GM18861 (cell line): ENCODE measurements around the gene CHCHD3.

ENCODE experiments used
- ATAC-seq: cut with Tn5 transposase; IDR thresholded peaks from one replicate; pipeline ENCODE4 v1.9.1; 2021; ENCODE audit not compliant: unreplicated experiment

Gene CHCHD3

DNA sequence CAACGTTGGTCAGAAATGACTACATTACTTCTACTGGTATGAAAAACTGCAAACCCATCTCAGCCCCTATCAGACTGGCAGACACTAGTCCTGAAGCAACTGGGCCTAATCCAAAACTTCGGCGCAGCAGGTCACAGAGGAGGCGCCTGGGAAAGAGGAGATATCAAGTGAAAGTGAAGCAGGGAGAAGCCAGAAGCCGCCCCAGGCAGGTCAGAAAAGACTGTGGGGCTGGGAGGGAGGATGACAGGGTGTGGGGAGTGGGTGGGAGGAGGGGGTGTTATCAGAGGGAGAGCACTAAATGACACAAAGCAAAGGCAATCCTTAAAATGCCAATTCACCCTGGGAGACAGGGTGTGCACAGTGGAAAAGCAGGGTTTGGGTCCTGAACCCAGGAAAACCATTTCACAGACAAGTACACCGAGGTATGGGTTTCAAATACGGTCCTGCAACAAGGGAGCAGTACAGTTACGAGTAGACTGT lies 731 bp downstream of the CHCHD3 start:
- no peak for ATAC-seq

DNA sequence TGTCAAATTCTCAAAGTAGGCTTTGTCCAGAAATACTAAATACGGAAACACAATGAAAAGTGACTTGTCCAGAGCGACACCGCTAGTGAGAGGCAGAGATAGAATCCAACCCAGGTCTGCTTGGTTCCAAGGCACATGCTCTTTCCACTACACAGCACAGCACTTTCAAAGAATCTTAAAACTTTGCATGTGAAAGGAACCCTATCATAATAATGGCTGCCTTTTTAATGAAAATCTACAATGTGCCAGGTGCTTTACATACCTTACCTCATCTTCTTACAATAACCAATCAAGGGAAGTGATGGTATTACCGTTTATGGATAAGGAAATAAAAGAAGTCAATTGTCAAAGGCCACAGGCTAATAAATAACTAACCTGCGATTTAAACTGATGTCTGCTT lies 2.6 kb downstream of the CHCHD3 start:
- no peak for ATAC-seq

DNA sequence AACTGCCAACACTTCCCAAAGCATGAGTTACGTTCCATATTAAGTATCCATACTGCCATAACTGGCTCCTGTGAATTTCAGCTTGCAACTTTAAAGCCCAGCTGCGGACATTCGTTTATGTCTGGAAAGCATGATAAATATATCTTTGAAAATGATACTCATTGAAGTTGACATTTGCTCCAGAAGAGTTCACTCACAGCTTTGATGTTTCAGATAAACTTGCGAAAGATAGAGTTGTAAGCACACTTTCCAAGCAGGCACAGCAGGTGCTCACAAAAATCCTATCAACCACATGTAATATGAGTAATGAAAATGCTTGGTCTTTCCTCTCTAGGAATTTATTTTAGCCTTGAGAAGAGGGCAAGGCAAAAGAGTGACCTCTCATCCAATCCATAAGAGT lies 4.5 kb downstream of the CHCHD3 start:
- no peak for ATAC-seq

DNA sequence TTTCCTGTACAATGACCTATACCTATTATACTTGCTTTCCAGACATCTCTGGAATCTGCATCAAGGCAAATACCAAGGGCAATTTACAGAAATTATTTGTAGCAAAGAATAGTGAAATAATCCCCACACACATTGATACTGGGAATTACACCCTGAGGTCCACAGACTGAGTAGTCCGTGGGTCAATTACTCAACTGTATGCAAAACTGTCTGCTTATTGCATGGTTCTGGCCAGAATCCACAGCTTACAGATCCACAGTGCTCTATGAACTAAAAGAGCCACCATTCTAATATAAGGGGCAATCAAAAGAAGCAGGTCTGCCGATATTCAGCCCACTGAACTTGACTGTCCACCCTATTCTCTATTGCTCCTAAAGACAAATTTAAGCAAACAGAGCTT lies 5.7 kb downstream of the CHCHD3 start:
- ATAC-seq: no peak

DNA sequence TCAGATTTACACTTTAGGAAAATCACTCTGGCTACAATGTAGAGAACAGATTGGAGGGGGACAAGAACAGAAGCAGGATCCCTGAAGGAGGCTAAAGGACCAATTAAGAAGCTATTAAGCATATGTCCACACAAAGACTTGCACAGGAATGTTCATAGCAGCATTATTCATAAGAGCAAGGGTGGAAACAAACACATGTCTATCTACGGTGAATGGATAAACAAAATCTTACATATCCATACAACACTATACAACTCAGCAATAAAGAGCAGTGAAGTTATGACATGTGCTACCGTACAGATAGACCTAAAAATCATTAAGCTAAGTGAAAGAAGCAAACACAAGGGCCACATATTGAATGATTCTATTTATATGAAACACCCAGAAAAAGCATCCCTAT lies 10.4 kb downstream of the CHCHD3 start:
- no peak for ATAC-seq

DNA sequence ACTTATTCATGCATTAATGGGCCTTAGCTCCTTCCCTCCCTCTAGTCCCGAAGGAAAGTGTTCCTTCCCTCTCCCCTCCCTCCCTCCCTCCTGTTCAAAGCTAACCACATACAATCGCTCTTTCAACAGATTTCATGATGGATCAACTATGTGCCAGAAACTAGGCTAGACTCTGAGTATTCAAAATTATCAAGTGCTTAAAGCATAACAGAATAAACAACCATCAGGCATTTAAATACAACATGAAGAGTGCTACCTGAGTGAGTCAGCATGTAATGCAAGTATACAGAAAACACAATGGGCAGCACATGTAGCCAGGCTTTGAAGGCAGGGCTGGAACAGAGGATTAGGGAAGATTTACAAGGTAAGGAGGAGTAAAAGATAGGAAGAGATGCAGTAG lies 11.3 kb downstream of the CHCHD3 start:
- ATAC-seq: no peak

DNA sequence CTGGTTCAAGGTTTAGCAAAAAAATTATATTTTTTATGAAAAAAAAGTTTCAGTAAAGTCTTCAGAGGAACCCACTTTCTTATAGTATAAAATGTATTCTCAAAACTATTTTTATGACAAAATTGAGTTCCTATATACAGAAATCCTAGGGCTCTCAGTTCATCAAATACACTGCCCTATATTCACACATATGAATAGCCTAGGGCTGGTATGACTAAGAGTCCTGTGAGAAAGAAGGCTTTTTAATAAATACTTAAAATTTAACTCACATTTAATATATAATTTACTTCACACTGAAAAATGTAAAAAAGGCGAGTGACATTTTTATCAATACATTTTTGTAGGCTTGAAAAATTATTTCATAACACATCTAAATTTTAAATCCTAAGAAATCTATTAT lies 16.6 kb downstream of the CHCHD3 start:
- ATAC-seq: no peak

DNA sequence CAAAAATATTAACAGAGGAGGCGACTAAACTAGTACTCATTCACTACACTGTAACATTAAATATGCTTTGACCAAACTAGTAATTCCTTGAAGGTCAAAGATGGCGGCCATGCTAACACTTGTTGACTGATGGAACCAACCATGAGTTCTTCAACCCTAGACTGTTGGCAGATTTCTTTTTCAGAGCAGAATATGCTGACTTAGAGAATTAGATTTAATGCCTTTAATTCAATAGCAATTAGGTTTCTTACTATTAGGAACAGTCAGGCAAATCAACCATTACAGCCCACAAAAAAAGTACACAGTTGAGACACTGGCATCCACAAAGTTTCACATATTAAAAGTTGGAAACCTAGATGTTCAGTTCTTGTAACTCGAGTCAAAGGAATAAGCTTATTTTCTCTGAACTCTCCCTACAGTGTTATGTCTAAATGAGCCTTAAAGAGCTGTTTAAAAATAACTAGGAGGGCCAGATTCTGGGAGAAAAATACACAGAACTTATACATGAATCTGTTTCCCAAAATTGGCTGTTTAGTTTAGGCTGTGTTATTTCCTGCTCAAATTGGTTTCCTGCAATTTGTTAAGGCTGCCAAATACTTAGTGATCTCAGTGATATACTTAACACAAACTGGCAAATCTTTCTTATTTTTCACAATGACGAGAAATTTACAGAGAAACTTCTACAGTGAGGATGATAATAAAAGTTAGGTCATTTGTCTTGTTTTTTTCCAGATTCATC lies 17.6 kb downstream of the CHCHD3 start:
- no peak for ATAC-seq

DNA sequence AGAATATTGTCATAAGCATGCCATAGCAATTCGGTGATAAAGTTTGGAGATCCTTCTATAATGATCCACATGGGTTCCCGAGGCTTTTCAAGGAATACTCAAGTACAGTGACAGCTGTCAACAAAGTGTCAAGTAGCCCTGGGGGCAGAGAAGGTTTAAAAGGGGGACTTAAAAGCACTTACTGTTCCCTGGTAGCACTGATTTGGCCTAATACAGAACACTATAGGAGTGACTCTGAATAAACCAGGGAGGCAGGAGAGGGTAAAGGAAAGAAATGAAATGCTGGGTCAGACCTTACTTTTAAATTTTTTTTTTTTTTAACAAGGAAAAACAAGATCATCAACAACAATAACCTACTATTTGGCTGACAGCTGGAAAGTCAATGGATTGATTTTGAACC lies 20.1 kb downstream of the CHCHD3 start:
- ATAC-seq: no peak

DNA sequence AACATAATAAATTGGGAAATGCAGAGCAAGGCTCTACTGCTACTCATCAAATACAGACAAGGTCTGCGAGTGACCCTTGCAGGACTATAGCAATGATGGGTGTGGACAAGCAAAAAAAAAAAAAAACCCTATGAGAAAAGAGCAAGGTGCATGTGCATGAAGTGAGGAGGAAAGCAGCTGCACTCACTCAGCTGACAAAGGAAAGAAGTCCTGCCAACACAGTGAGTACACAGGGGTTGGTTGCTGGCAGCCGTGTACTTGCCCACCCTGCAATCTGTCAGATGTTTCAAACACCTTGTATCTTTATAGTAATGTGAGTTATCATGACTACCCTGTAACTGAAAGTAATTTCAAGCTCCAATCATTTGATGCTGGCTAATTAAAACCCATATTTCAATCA lies 20.5 kb downstream of the CHCHD3 start:
- ATAC-seq: no peak

DNA sequence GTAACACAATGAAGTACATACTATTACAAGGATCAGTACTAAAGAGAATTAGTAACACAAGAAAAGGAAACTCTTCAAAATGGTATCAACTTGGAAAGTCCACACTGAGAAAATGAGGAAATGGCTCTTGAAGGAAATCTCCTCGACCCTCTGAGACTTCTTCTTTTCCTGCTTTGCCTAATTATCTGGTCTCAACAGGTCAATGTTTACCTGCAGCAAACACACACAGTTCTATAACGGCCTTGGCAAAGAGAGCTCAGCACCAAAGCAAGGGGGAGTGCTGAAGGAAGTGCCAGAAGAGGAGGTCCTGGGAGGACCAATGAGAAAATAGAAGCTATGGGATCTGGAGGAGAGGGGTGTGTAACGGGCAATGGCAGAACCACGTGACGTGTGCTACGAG lies 21.9 kb downstream of the CHCHD3 start:
- no peak for ATAC-seq

DNA sequence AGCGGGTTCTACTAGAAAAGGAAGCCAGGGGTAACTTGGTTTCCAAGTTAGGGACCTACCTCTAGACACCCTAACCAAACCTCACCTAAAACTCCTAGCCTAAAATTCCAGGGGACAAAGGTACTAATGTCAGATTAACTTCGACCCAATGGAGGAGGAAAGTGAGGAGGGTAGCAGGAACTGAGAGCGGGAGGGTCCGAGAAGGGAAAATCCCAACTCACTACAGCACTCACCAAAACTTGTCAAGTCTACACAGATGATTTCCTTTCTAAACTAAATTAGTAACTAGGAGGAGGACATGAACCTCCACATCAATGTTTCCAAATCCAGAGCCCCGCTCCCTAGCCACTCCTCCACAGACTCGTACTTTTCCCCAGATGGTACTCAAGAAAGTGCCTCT lies 22.6 kb downstream of the CHCHD3 start:
- no peak for ATAC-seq

DNA sequence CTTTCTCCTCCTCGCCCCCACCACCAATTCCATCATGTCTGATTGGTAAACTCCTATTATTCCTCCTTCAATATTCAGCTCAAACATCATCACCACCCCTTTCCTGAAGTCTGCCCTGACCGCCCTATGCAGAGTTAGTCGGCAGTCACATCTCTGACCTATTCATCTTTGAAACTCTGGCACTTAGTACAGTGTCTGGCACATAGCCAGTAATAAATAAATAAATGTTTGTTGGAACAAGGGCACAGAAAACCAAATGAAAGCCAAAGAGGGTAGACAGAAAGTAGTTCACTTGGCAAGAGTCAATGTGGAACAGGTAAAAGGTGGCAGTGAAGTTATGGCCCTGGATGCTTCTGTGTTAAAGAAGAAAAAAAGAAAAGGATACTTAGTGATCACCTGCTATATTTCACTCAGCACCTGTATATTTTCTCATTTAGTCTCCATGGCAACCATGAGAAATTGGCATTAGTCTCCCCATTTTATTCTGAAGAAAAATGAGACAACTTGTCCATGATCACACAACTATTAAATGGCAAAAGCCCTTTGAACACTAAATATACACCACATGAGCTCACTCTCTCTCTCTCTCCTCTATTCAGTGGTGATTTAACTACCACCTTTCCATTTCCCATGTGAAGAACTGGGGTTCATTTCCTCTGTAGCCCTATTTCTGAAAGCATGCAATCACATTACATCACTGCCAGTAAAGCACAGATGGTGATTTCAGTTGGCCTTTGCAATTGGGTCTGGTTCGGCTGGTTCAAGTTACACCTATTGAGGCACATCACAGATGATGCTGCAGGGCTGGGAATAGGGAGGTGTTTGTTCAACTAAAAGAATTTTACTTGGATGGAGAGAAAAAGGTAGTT lies 25.3 kb downstream of the CHCHD3 start:
- ATAC-seq: no peak

DNA sequence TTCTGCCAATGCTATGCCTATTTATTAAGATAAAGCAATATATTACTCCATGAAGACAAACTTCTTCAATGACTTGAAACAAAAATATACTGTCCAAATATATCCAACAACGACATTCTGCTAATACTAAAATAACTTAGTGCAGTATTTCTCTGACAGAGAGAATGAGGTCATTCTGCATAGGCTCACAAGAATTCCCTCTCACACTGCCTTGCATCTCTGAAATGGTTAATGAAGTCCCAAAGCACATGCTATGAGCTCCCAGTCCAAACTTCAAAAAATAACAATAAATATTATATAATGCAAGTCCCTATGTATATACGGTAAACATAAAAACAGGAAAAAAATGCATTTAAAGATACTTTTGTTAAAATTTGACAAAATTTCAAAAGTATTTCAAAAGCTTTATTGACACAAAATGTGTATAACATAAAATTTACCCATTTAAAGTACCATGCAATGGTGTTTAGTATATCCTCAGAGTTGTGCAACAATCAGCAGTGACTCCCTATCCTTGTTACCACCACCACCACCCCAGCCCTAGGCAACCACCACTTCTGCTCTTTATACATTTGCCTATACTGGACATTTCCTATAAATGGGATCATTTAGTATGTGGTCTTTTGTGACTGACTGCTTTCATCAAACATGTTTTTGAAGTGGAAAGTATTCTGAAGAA lies 27.6 kb downstream of the CHCHD3 start:
- ATAC-seq: no peak

DNA sequence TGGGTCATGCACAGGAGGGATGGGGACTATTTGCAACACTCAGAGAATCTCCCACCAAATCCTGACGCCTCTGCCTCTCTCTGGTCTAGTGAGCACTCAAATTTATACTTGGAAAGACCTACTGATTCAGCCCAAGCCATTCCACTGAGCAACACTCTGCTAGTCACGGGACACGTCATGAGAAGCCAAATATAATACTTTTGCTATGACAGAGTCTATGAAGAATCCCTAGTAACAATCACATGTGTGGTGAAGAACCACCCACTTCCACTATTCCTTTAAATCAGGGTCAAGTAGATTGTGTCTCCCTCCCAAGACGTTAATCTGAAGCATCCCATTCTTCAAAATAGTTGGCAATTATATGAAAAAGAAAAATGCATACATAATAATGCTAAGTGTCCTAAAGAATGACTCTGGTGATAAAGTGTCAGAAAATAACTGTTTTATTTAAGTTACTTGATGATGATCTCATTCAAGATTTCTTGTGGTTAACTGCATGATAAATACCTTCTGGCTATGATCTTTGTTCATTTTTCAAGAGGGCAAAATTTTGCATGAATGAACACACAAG lies 28.5 kb downstream of the CHCHD3 start:
- no peak for ATAC-seq

DNA sequence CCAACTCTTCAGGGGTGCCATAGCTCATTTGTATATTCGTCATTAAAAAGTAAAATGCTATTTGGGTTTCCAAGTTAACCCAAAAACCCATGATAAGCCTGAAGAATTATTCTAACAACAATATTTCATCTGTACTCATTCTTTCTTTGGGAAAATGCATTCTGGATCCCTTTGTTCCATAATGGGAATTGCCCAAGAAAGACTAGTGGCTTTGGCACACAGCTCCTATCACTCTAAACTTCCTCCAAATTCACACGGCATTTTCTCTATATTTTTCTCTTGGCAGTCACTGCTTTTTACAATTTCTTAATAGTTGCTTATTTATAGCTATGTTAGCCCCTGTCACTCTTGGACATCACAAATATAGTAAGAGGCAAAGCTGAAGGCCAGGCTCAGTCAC lies 29.1 kb downstream of the CHCHD3 start:
- ATAC-seq: no peak

DNA sequence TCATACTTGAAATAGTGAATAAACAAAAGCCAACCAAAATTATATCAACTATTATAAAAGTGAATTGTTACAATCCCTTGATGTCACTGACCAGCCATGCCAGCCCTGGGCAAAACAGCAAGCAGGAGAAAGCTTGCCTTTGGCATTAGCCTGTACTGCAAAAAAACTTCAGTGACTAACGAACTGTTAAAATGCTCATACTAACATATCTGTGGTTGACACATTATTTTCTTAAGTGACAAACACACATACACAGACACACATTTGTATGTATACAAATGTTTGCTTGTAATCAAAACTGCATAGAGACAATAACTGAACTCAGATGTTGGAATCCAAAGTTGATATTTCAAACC lies 29.5 kb downstream of the CHCHD3 start:
- ATAC-seq: no peak

DNA sequence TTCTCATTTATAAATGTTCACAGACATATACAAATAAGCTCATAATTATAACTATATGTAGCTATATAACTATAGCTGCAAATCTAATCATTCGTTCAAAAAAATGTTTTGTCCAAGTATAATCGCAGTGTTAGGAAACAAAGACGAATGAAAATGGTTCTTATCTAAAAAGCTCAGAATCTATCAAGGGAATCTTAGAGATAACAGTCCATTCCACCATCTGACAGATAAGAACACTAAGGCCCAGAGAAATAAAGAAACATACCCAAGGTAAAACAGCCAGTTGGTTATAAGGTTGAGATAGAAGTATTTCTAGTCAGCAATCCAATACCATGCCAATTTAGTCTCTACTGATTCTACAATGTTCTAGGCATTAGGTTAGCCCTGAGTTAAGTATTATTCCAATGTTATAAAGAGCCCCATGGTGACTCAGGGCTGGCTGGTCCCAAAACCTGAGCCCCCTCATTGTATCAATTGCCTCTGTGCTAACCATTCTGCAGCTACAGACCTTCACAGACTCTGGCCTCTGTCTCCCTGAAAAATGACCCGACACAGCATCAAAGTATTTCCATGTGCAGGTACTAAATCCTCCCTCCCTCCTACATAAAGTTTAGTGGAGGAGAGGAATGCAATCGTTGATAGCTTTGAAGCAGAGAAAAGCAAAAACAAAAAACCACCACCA lies 30.0 kb downstream of the CHCHD3 start:
- no peak for ATAC-seq

DNA sequence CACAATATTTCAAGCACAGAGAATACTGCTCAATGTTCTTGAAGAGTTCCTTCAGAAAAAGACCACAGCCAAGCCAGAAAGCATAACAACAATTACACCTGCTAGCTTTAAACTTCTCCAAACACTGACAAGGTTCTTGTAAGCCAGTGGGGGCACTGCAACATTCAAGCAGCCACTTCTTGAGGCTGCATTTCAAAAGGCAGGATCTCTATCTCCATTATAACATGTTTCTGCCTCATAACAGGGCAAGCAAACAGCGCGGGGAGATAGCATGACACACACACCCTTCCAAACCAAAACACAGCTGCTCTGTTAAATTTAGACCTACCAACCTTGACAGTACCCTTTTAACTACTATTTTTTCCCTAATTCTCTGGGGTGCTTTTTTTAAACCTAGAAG lies 30.8 kb downstream of the CHCHD3 start:
- peak; percentile 56 for ATAC-seq

DNA sequence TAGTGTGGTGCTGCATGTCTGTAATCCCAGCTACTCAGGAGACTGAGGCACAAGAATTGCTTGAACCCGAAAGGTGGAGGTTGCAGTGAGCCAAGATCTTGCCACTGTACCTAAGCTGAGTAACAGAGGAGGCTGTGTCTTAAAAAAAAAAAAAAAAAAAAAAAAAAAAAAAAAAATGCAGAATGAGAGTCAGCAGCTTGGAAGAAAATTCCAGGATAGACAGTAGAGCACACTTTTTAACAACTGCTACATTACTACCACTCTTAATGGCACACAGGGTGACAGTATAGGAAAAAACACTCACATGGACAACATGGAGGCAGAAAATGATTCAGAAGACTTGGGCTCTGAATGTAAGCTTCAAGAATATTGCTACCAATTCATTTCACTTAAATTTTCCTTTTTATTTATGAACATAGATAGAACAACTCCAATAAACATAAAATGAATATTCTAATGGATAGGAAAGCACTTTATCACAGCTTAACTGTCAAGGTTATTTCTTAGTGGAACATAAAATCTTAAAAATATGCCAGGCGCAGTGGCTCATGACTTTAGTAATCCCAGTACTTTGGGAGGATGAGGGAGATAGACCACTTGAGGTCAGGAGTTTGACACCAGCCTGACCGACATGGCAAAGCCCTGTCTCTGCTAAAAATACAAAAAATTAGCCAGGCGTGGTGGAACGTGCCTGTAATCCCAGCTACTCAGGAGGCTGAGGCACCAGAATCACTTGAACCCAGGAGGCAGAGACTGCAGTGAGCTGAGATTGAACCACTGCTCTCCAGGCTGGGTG lies 31.5 kb downstream of the CHCHD3 start:
- no peak for ATAC-seq
